SU-DHL-6 (cell line): ENCODE results near the gene DAAM2.

Source experiments
- H2AFZ ChIP-seq: fragments of 200-600 bp; sonication (generic); 2 replicates; pipeline ENCODE4 v1.6.1; 2014; ENCODE audit warnings: low read depth, mild to moderate bottlenecking, moderate library complexity, mixed read lengths, antibody characterized with exemption, low read length; ENCODE audit not compliant: severe bottlenecking
- H3F3A ChIP-seq: fragments of 200-600 bp; shearing (Covaris generic); 2 replicates; pipeline ENCODE4 v1.6.0; 2016; ENCODE audit warnings: antibody characterized with exemption, mild to moderate bottlenecking; ENCODE audit not compliant: insufficient read depth
- H3K27ac ChIP-seq: fragments of 200-600 bp; sonication (generic); 2 replicates; pipeline ENCODE4 v1.5.1; 2016; ENCODE audit warnings: low read depth, mild to moderate bottlenecking, low read length, moderate library complexity, mixed read lengths
- H3K27me3 ChIP-seq: fragments of 200-600 bp; sonication (generic), shearing (Covaris generic); 2 replicates; pipeline ENCODE4 v1.6.0; 2014; ENCODE audit warnings: mild to moderate bottlenecking, low read length
- H3K36me3 ChIP-seq: fragments of 200-600 bp; sonication (generic); 2 replicates; pipeline ENCODE4 v1.6.1; 2014; ENCODE audit warnings: mild to moderate bottlenecking, low read length, mixed read lengths
- H3K4me2 ChIP-seq: fragments of 300-600, 200-600 bp; shearing (Covaris generic), sonication (generic); 2 replicates; pipeline ENCODE4 v1.6.0; 2014; ENCODE audit warnings: low read length, low read depth, mild to moderate bottlenecking; ENCODE audit not compliant: poor library complexity, severe bottlenecking
- H3K4me3 ChIP-seq: fragments of 200-600 bp; sonication (generic); 2 replicates; pipeline ENCODE4 v1.5.1; 2014; ENCODE audit warnings: antibody characterized with exemption, low read length, mild to moderate bottlenecking, mixed read lengths; ENCODE audit not compliant: insufficient read depth, poor library complexity, severe bottlenecking
- H3K79me2 ChIP-seq: fragments of 200-600 bp; sonication (generic); 2 replicates; pipeline ENCODE4 v1.6.1; 2014; ENCODE audit warnings: mild to moderate bottlenecking, low read length, moderate library complexity; ENCODE audit not compliant: insufficient read depth
- H3K9ac ChIP-seq: fragments of 200-600 bp; sonication (generic); 2 replicates; pipeline ENCODE4 v1.7.0; 2014; ENCODE audit warnings: mild to moderate bottlenecking, low read length
- H3K9me2 ChIP-seq: fragments of 200-600 bp; sonication (generic); replicated peaks from 2 replicates; pipeline ENCODE4 v1.6.1; 2014; ENCODE audit warnings: low read length; ENCODE audit not compliant: insufficient read depth
- H3K9me3 ChIP-seq: fragments of 200-600 bp; sonication (generic); 2 replicates; pipeline ENCODE4 v1.6.1; 2014; ENCODE audit warnings: low read length, mixed read lengths; ENCODE audit not compliant: insufficient read depth
- H4K20me1 ChIP-seq: fragments of 200-600 bp; sonication (generic); 2 replicates; pipeline ENCODE4 v1.6.1; 2014; ENCODE audit warnings: low read depth, mild to moderate bottlenecking, antibody characterized with exemption, low read length, moderate library complexity, mixed read lengths
- CTCF ChIP-seq: fragments of 200-600 bp; sonication (generic); IDR thresholded peaks from one replicate; pipeline ENCODE4 v1.5.1; 2017; ENCODE audit warnings: antibody characterized with exemption, mild to moderate bottlenecking, low read length, moderate library complexity; ENCODE audit not compliant: insufficient read depth, poor library complexity, severe bottlenecking
- EZH2phosphoT487 ChIP-seq: fragments of 200-600 bp; sonication (generic), shearing (Covaris generic); conservative IDR thresholded peaks from 2 replicates; pipeline ENCODE4 v1.6.1; 2018; ENCODE audit warnings: mild to moderate bottlenecking, antibody characterized with exemption, low read length, moderate library complexity, mixed read lengths

The DAAM2 gene

GRCh38 chr6:39824030-39824926, 32.1 kb downstream of the DAAM2 start:
- Histone ChIP-seq H3F3A (no peaks in the 10 kb centered on the region), H3K27ac (no peak overlapping the region), H4K20me1 (no peaks in the 10 kb centered on the region), H3K9ac (no peak overlapping the region), H3K79me2 (no peaks in the 10 kb centered on the region), H3K4me2 (no peak overlapping the region), H2AFZ (no peak overlapping the region), H3K4me3 (no peak overlapping the region), H3K27me3 (no peaks in the 10 kb centered on the region), H3K9me2 (no peaks in the 10 kb centered on the region), H3K9me3 (no peaks in the 10 kb centered on the region), H3K36me3 (no peaks in the 10 kb centered on the region)
- no peak for TF ChIP-seq EZH2phosphoT487
- TF ChIP-seq CTCF = no peak

DNA sequence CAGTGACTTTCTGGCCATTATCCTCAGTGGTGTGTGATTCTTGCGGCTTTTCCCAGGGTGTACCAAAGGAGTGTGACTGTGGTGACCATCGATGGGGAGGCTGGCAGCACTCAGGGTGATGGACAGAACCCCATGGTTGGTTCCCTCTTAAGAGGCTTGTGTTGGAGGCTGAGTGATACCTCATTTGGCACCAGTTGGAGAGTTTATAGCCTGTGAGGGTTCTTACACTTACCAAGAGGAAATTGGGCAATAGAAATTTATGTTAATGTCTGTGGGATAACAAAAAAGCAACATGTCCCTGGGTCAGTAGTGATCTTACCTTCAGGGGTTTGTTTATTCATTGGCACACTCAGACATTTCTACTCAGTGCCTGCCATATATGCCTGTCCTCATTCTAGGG, 37.2 kb downstream of the DAAM2 start:
- Histone ChIP-seq H3K9me2 (no peaks in the 10 kb centered on the region), H3K9ac (no peak overlapping the region), H3K4me2 (no peak overlapping the region), H4K20me1 (no peaks in the 10 kb centered on the region), H3F3A (no peaks in the 10 kb centered on the region), H3K27ac (no peak overlapping the region), H3K36me3 (no peaks in the 10 kb centered on the region), H3K4me3 (no peak overlapping the region), H3K79me2 (no peaks in the 10 kb centered on the region), H3K9me3 (no peaks in the 10 kb centered on the region), H3K27me3 (no peaks in the 10 kb centered on the region), H2AFZ (no peak overlapping the region)
- TF ChIP-seq CTCF (no peak), EZH2phosphoT487 (no peak)

DNA sequence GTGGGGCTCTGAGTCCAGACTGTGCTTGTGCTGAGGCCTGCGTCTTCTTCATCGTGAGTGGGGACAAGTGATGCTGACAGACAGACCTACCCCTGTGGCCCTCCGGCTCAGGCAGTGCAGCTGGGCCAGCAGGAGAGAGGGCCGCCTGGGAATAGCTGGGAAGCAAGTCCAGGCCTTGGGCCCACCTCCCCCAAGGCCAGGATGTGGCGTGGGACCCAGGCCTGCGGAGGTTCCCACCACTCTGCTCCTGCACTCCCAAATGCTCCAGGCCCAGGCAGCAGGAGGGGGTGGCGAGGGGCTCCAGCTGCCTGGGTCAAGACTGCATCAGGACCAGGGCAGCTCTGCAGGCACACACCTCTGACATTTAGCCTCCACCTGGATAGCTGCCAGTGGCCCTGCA, 38.3 kb downstream of the DAAM2 start:
- no peak overlapping the region for H2AFZ ChIP-seq
- no peaks in the 10 kb centered on the region for H3F3A ChIP-seq
- TF ChIP-seq EZH2phosphoT487 (no peak), CTCF (no peak)
- H3K9me3 ChIP-seq = no peaks in the 10 kb centered on the region
- no peaks in the 10 kb centered on the region for H3K79me2 ChIP-seq
- H3K27me3 ChIP-seq = no peaks in the 10 kb centered on the region
- no peak overlapping the region for H3K4me2 ChIP-seq
- H3K4me3 ChIP-seq = no peak overlapping the region
- H3K27ac ChIP-seq = no peak overlapping the region
- no peaks in the 10 kb centered on the region for H3K9me2 ChIP-seq
- no peak overlapping the region for H3K9ac ChIP-seq
- no peaks in the 10 kb centered on the region for H3K36me3 ChIP-seq
- H4K20me1 ChIP-seq = no peaks in the 10 kb centered on the region
